Ishikawa (cell line): ENCODE results near the gene GDPD3.

ENCODE experiments used
- CEBPB ChIP-seq: IDR thresholded peaks from 2 replicates; pipeline ENCODE4 v1.6.1; 2012
- EP300 ChIP-seq: IDR thresholded peaks from 2 replicates; pipeline ENCODE4 v1.6.1; 2012; ENCODE audit warnings: borderline replicate concordance
- RAD21 ChIP-seq: IDR thresholded peaks from 2 replicates; pipeline ENCODE4 v1.6.1; 2012; ENCODE audit warnings: low read depth
- TAF1 ChIP-seq: IDR thresholded peaks from 2 replicates; pipeline ENCODE4 v1.6.1; 2012; ENCODE audit warnings: low read depth, mild to moderate bottlenecking

GRCh38 chr16:30063278-30063892 lies 50.0 kb downstream of the GDPD3 start:
- TF ChIP-seq TAF1 (no peak), RAD21 (no peak), EP300 (no peak), CEBPB (no peak)
